Ascending aorta (tissue), 2 donors: ENCODE data around the gene PRSS37. TPM values are rescaled to one million over a fixed set of nuclear protein-coding genes. Genes with fewer than 3 reads are reported as not detected.

Experiments used
- DNase-seq, 2 donors: peaks; one replicate each; pipeline ENCODE4 v3.0.0-alpha.2; 2019; ENCODE audit warnings: low spot score in 2 of 2
- H3K27ac ChIP-seq, 2 donors: fragments of 200-600 bp; sonication (generic); one replicate each; pipeline ENCODE4 v1.5.1; 2016 to 2017; ENCODE audit warnings: mild to moderate bottlenecking in 1 of 2
- H3K27me3 ChIP-seq: fragments of 200-600 bp; sonication (generic); one replicate; pipeline ENCODE4 v1.5.1; 2017
- H3K36me3 ChIP-seq, 2 donors: fragments of 200-600 bp; sonication (generic); one replicate each; pipeline ENCODE4 v1.5.1; 2016
- H3K4me1 ChIP-seq, 2 donors: fragments of 200-600 bp; sonication (generic); one replicate each; pipeline ENCODE4 v1.5.1; 2016 to 2017; ENCODE audit warnings: mild to moderate bottlenecking in 1 of 2
- H3K4me3 ChIP-seq, 2 donors: fragments of 200-600 bp; sonication (generic); one replicate each; pipeline ENCODE4 v1.5.1; 2016 to 2017; ENCODE audit warnings: mild to moderate bottlenecking in 1 of 2
- H3K9me3 ChIP-seq, 2 donors: fragments of 200-600 bp; sonication (generic); one replicate each; pipeline ENCODE4 v1.5.1; 2016
- CTCF ChIP-seq, 3 experiments: fragments of 200-600 bp in 2 of 3; fragments of 450-650 bp in 1 of 3; sonication (generic) in 2 of 3; IDR thresholded peaks; one replicate each; pipeline ENCODE4 v1.5.1; 2016 to 2019; ENCODE audit warnings: antibody characterized with exemption in 3 of 3, mild to moderate bottlenecking in 1 of 3, moderate library complexity in 1 of 3
- intact Hi-C: fragments of 100-400 bp; cut with DNase I; formaldehyde crosslinking; loops from one replicate; pipeline ENCODE4 v1.15.1; 2023
- total RNA-seq: library from RNA; depleted of rRNA; stranded (reverse); fragments of >200 nt; gene quantifications from one replicate; pipeline ENCODE4 v1.1.0, GENCODE V29; 2016

Gene PRSS37
- total RNA-seq, 1 donor from 2014 or later, result not detected

- no peak overlapping the region for H3K27ac ChIP-seq
- DNase-seq, result no peak
- H3K9me3 ChIP-seq, result peaks cover 0 to 7% of the 10 kb centered on the region in 2 donors
- intact Hi-C loops, result no loop called here
- H3K4me1 ChIP-seq, result no peaks in the 10 kb centered on the region
- no peak for TF ChIP-seq CTCF (IDR thresholded peaks at IDR 0.05)
- H3K36me3 ChIP-seq, result no peaks in the 10 kb centered on the region
- no peak overlapping the region for H3K4me3 ChIP-seq
- H3K27me3 ChIP-seq, result no peaks in the 10 kb centered on the region
These were observed 35.1 kb upstream of the PRSS37 start for GRCh38 chr7:141876371-141876770.

GRCh38 chr7:141875453-141875852, 34.2 kb upstream of the PRSS37 start:
- intact Hi-C loops, result no loop called here
- no peak for TF ChIP-seq CTCF (IDR thresholded peaks at IDR 0.05)
- Histone ChIP-seq H3K4me3 (no peak overlapping the region), H3K36me3 (no peaks in the 10 kb centered on the region), H3K27ac (no peak overlapping the region), H3K27me3 (no peaks in the 10 kb centered on the region), H3K9me3 (peaks cover 0 to 9% of the 10 kb centered on the region in 2 donors), H3K4me1 (no peaks in the 10 kb centered on the region)
- no peak for DNase-seq

GRCh38 chr7:141874787-141875186, 33.5 kb upstream of the PRSS37 start:
- intact Hi-C loops, result no loop called here
- no peaks in the 10 kb centered on the region for H3K27me3 ChIP-seq
- no peaks in the 10 kb centered on the region for H3K36me3 ChIP-seq
- no peaks in the 10 kb centered on the region for H3K4me1 ChIP-seq
- H3K9me3 ChIP-seq, result peaks cover 0 to 16% of the 10 kb centered on the region in 2 donors
- no peak for TF ChIP-seq CTCF (IDR thresholded peaks at IDR 0.05)
- H3K27ac ChIP-seq, result no peak overlapping the region
- no peak overlapping the region for H3K4me3 ChIP-seq
- no peak for DNase-seq

GRCh38 chr7:141872931-141873330, 31.6 kb upstream of the PRSS37 start:
- no peak for TF ChIP-seq CTCF (IDR thresholded peaks at IDR 0.05)
- H3K27me3 ChIP-seq, result no peaks in the 10 kb centered on the region
- intact Hi-C loops, result no loop called here
- H3K36me3 ChIP-seq, result no peaks in the 10 kb centered on the region
- no peak overlapping the region for H3K27ac ChIP-seq
- no peaks in the 10 kb centered on the region for H3K4me1 ChIP-seq
- peaks cover 0 to 14% of the 10 kb centered on the region in 2 donors for H3K9me3 ChIP-seq
- no peak overlapping the region for H3K4me3 ChIP-seq
- DNase-seq, result no peak

- Histone ChIP-seq H3K9me3 (peaks cover 0 to 21% of the 10 kb centered on the region in 2 donors), H3K4me3 (no peak overlapping the region), H3K27me3 (no peaks in the 10 kb centered on the region), H3K4me1 (no peaks in the 10 kb centered on the region), H3K27ac (no peak overlapping the region), H3K36me3 (no peaks in the 10 kb centered on the region)
- TF ChIP-seq CTCF (IDR thresholded peaks at IDR 0.05), result no peak
- intact Hi-C loops, result no loop called here
- DNase-seq, result no peak
These were observed 25.7 kb upstream of the PRSS37 start for GRCh38 chr7:141866974-141867373.
